Measurements from ENCODE around the gene CYP27C1.

DNA sequence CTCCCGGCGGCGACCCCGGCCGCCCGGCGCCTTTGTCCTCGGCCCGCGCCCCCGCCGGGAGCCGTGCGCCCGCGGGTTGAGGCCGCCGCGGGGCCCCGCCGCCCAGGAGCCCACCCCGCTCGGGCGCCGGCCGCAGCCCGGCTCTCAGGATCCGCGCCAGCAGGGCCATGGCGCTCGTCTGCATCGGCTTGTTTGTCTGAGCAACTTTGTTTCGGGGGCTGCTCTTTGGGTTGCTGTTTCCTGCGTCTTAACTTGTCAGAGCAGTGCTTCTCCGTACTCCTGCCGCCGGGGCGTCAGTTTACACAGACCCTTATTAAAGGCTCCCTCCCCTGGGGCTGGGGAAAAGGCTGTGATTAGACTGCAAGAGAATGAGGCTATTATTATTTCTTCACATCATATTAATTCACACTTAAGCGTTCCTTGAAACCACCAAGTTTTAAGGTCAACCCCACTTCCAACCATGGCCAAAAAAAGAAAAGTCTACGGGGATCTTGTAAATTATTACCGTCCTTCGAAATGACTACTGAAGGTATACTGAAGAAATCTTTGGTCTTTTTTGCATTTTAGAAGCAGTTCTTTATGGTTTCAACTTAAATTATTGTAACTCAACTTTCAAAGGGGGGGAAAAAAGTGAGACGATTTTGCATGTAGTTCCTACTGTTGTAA is at the start of gene CYP27C1:
- TF ChIP-seq, protein P1, sequence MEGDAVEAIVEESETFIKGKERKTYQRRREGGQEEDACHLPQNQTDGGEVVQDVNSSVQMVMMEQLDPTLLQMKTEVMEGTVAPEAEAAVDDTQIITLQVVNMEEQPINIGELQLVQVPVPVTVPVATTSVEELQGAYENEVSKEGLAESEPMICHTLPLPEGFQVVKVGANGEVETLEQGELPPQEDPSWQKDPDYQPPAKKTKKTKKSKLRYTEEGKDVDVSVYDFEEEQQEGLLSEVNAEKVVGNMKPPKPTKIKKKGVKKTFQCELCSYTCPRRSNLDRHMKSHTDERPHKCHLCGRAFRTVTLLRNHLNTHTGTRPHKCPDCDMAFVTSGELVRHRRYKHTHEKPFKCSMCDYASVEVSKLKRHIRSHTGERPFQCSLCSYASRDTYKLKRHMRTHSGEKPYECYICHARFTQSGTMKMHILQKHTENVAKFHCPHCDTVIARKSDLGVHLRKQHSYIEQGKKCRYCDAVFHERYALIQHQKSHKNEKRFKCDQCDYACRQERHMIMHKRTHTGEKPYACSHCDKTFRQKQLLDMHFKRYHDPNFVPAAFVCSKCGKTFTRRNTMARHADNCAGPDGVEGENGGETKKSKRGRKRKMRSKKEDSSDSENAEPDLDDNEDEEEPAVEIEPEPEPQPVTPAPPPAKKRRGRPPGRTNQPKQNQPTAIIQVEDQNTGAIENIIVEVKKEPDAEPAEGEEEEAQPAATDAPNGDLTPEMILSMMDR (IDR thresholded peaks at IDR 0.05; ENCODE audit: insufficient read depth, low read length, poor library complexity, severe bottlenecking): no peak
- no peak for TF ChIP-seq EZH2phosphoT487 (conservative IDR thresholded peaks at IDR 0.05; ENCODE audit: low read length)
